Liver (tissue), 3 donors: ENCODE measurements around the gene MYOF.

Experiments
- EGR1 ChIP-seq, 2 donors: IDR thresholded peaks; 2 replicates each; pipeline ENCODE4 v1.6.1; 2016 to 2018; ENCODE audit warnings: antibody characterized with exemption in 2 of 2, low read depth in 2 of 2
- GABPA ChIP-seq, 2 donors: IDR thresholded peaks in 1 of 2; conservative IDR thresholded peaks in 1 of 2; 2 replicates each; pipeline ENCODE4 v1.6.1; 2016; ENCODE audit warnings: antibody characterized with exemption in 2 of 2, mild to moderate bottlenecking in 1 of 2, moderate library complexity in 1 of 2
- HNF4A ChIP-seq, 2 donors: conservative IDR thresholded peaks; 2 replicates each; pipeline ENCODE4 v1.6.1; 2016; ENCODE audit warnings: antibody characterized with exemption in 2 of 2, mild to moderate bottlenecking in 2 of 2
- JUND ChIP-seq, 2 donors: IDR thresholded peaks; 2 replicates each; pipeline ENCODE4 v1.6.1; 2016; ENCODE audit warnings: antibody characterized with exemption in 2 of 2
- TAF1 ChIP-seq: conservative IDR thresholded peaks from 2 replicates; pipeline ENCODE4 v1.6.1; 2016; ENCODE audit warnings: antibody characterized with exemption, mild to moderate bottlenecking
- YY1 ChIP-seq: IDR thresholded peaks from 2 replicates; pipeline ENCODE4 v1.6.1; 2016; ENCODE audit warnings: antibody characterized with exemption, mild to moderate bottlenecking
- TF ChIP-seq, protein P1 (sequence below): fragments of 150-350 bp; IDR thresholded peaks from 2 replicates; pipeline ENCODE4 v1.5.1; 2017; ENCODE audit warnings: improper control_type of control experiment, low read depth, low read length; ENCODE audit not compliant: missing input control
- TF ChIP-seq, protein P2 (sequence below): IDR thresholded peaks from 2 replicates; pipeline ENCODE4 v1.6.1; 2016; ENCODE audit warnings: antibody characterized with exemption
- TF ChIP-seq, protein P3 (sequence below): IDR thresholded peaks from 2 replicates; pipeline ENCODE4 v1.6.1; 2016; ENCODE audit warnings: antibody characterized with exemption
- TF ChIP-seq, protein P4 (sequence below): IDR thresholded peaks from 2 replicates; pipeline ENCODE4 v1.6.1; 2016; ENCODE audit warnings: antibody characterized with exemption, mild to moderate bottlenecking
- TF ChIP-seq, protein P5 (sequence below): IDR thresholded peaks from 2 replicates; pipeline ENCODE4 v1.6.1; 2016; ENCODE audit warnings: antibody characterized with exemption
- donor health status: healthy.
- donor health status: healthy.

DNA sequence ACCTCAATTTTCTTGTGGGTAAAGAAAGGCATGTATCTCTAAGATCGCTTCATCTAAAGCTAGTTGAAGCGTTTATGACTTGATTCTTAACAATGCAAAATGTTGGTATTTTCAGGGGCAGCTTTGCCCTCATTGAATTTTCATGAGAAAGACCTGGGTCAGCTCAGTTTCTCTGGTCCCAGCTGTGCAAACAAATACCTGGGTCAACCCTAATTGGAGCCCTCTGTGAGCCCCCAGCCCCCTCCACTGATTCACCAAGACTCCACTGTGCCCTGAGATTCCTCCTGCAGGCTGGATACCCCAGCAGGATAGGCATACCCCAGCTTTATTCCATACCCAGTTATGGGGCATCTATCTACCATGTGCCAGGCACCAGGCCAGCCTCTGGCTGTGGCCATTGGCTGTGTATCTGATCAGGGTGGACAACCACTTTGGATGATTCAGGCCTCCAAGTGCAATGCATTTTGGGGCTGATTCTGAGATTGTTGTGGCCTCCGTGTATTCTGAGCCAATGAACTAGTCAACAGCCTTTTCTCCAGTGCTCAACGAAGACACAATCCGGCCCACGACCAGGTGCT is 201.9 kb downstream of the MYOF start:
- no peak for TF ChIP-seq GABPA (IDR thresholded peaks at IDR 0.05 in 1 of 2, conservative IDR thresholded peaks at IDR 0.05 in 1 of 2)
- TF ChIP-seq, protein P1, sequence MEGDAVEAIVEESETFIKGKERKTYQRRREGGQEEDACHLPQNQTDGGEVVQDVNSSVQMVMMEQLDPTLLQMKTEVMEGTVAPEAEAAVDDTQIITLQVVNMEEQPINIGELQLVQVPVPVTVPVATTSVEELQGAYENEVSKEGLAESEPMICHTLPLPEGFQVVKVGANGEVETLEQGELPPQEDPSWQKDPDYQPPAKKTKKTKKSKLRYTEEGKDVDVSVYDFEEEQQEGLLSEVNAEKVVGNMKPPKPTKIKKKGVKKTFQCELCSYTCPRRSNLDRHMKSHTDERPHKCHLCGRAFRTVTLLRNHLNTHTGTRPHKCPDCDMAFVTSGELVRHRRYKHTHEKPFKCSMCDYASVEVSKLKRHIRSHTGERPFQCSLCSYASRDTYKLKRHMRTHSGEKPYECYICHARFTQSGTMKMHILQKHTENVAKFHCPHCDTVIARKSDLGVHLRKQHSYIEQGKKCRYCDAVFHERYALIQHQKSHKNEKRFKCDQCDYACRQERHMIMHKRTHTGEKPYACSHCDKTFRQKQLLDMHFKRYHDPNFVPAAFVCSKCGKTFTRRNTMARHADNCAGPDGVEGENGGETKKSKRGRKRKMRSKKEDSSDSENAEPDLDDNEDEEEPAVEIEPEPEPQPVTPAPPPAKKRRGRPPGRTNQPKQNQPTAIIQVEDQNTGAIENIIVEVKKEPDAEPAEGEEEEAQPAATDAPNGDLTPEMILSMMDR, result no peak
- no peak for TF ChIP-seq YY1
- TF ChIP-seq, protein P2, sequence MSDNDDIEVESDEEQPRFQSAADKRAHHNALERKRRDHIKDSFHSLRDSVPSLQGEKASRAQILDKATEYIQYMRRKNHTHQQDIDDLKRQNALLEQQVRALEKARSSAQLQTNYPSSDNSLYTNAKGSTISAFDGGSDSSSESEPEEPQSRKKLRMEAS, result no peak
- TF ChIP-seq TAF1, result no peak
- TF ChIP-seq, protein P3, sequence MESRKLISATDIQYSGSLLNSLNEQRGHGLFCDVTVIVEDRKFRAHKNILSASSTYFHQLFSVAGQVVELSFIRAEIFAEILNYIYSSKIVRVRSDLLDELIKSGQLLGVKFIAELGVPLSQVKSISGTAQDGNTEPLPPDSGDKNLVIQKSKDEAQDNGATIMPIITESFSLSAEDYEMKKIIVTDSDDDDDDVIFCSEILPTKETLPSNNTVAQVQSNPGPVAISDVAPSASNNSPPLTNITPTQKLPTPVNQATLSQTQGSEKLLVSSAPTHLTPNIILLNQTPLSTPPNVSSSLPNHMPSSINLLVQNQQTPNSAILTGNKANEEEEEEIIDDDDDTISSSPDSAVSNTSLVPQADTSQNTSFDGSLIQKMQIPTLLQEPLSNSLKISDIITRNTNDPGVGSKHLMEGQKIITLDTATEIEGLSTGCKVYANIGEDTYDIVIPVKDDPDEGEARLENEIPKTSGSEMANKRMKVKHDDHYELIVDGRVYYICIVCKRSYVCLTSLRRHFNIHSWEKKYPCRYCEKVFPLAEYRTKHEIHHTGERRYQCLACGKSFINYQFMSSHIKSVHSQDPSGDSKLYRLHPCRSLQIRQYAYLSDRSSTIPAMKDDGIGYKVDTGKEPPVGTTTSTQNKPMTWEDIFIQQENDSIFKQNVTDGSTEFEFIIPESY, result no peak
- TF ChIP-seq, protein P4, sequence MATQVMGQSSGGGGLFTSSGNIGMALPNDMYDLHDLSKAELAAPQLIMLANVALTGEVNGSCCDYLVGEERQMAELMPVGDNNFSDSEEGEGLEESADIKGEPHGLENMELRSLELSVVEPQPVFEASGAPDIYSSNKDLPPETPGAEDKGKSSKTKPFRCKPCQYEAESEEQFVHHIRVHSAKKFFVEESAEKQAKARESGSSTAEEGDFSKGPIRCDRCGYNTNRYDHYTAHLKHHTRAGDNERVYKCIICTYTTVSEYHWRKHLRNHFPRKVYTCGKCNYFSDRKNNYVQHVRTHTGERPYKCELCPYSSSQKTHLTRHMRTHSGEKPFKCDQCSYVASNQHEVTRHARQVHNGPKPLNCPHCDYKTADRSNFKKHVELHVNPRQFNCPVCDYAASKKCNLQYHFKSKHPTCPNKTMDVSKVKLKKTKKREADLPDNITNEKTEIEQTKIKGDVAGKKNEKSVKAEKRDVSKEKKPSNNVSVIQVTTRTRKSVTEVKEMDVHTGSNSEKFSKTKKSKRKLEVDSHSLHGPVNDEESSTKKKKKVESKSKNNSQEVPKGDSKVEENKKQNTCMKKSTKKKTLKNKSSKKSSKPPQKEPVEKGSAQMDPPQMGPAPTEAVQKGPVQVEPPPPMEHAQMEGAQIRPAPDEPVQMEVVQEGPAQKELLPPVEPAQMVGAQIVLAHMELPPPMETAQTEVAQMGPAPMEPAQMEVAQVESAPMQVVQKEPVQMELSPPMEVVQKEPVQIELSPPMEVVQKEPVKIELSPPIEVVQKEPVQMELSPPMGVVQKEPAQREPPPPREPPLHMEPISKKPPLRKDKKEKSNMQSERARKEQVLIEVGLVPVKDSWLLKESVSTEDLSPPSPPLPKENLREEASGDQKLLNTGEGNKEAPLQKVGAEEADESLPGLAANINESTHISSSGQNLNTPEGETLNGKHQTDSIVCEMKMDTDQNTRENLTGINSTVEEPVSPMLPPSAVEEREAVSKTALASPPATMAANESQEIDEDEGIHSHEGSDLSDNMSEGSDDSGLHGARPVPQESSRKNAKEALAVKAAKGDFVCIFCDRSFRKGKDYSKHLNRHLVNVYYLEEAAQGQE, result no peak
- TF ChIP-seq JUND (IDR thresholded peaks at IDR 0.05), result no peak
- TF ChIP-seq, protein P5, sequence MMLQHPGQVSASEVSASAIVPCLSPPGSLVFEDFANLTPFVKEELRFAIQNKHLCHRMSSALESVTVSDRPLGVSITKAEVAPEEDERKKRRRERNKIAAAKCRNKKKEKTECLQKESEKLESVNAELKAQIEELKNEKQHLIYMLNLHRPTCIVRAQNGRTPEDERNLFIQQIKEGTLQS, result no peak
- no peak for TF ChIP-seq EGR1 (IDR thresholded peaks at IDR 0.05; ENCODE audit: low read depth in 2 of 2)
- no peak for TF ChIP-seq HNF4A (conservative IDR thresholded peaks at IDR 0.05)
